Gastrocnemius medialis (tissue), 4 donors: ENCODE data around the gene PXMP4.

Experiments
- CTCF ChIP-seq, 5 experiments: fragments of 450-650 bp in 3 of 5; fragments of 200-600 bp in 2 of 5; sonication (generic) in 2 of 5; IDR thresholded peaks in 4 of 5; conservative IDR thresholded peaks in 1 of 5; 1 replicate in 4 of 5; 2 replicates in 1 of 5; pipeline ENCODE4 v1.5.1; 2016 to 2019; ENCODE audit warnings: antibody characterized with exemption in 5 of 5, mild to moderate bottlenecking in 3 of 5, moderate library complexity in 3 of 5
- POLR2A ChIP-seq, 2 donors: fragments of 450-650 bp; IDR thresholded peaks; one replicate each; pipeline ENCODE4 v1.6.1; 2017; ENCODE audit warnings: antibody characterized with exemption in 2 of 2, mild to moderate bottlenecking in 2 of 2, moderate library complexity in 2 of 2

DNA sequence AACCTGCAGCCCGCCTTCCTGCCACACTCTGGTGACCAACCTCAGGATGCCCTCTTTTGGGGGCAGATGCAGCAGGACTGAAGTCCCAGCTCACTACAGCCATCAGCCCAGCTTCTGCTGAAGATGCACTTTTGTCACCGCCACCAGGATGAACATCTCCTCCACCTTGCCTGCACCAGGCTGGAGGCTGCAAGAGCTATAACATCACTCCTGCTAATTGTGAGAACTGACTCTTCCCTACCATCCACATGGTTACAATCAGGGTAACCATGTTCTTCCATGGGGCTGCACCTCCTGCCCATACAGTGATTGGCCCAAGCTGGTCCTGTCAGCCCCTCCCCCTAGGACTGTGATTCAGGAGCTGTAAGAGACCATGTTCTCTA lies 55.4 kb downstream of the PXMP4 start:
- TF ChIP-seq CTCF (IDR thresholded peaks at IDR 0.05 in 4 of 5, conservative IDR thresholded peaks at IDR 0.05 in 1 of 5) (no peak), POLR2A (IDR thresholded peaks at IDR 0.05) (no peak)
